MCF 10A (cell line): ENCODE measurements around the gene CBX3. TPM values are rescaled to one million over a fixed set of nuclear protein-coding genes. Genes with fewer than 3 reads are reported as not detected.
"Not testable (repeated sequence)": the region's sequence is repeated elsewhere in the genome, so short reads cannot be mapped to it uniquely, and the experiment has no call there.

Source experiments
- BruUV-seq: library from RNA; stranded (reverse); fragments of 400-500 nt; replicated peaks from 2 replicates; lab custom pipeline; 2021; lab: Mats Ljungman, UMichigan
- CTCF ChIA-PET: fragments of 300-600 bp; sonication (Branson Sonifier 250); formaldehyde crosslinking; extraction: SDS; loops from one replicate; lab custom pipeline; 2021; ENCODE audit warnings: antibody characterized with exemption, inconsistent platforms; lab: Yijun Ruan, JAX
- POLR2A ChIA-PET: fragments of 300-600, 350-650 bp; sonication (Branson Sonifier 250); formaldehyde crosslinking; extraction: SDS; loops from one replicate; lab custom pipeline; 2020; ENCODE audit warnings: antibody characterized with exemption, inconsistent platforms; lab: Yijun Ruan, JAX
- DNase-seq: peaks from one replicate; pipeline ENCODE4 v3.0.0-alpha.2; 2018; ENCODE audit not compliant: unreplicated experiment
- H3K27ac Mint-ChIP-seq: one replicate; pipeline ENCODE4 v1.8.0; 2022; ENCODE audit warnings: mild to moderate bottlenecking, low read depth, mixed read lengths; ENCODE audit not compliant: unreplicated experiment
- H3K27me3 Mint-ChIP-seq: one replicate; pipeline ENCODE4 v1.8.0; 2022; ENCODE audit warnings: mixed read lengths; ENCODE audit not compliant: insufficient read depth, unreplicated experiment
- H3K36me3 Mint-ChIP-seq: one replicate; pipeline ENCODE4 v1.8.0; 2022; ENCODE audit warnings: mild to moderate bottlenecking, moderate library complexity, mixed read lengths; ENCODE audit not compliant: insufficient read depth, unreplicated experiment
- H3K4me1 Mint-ChIP-seq: one replicate; pipeline ENCODE4 v1.8.0; 2022; ENCODE audit warnings: mixed read lengths; ENCODE audit not compliant: insufficient read depth, unreplicated experiment
- H3K4me3 Mint-ChIP-seq: one replicate; pipeline ENCODE4 v1.8.0; 2022; ENCODE audit warnings: mild to moderate bottlenecking, moderate library complexity, mixed read lengths; ENCODE audit not compliant: unreplicated experiment
- H3K9me3 Mint-ChIP-seq: one replicate; pipeline ENCODE4 v1.8.0; 2022; ENCODE audit warnings: mixed read lengths; ENCODE audit not compliant: unreplicated experiment
- CTCF ChIP-seq: fragments of 200-600 bp; IDR thresholded peaks from one replicate; pipeline ENCODE4 v1.8.0; 2022; ENCODE audit warnings: antibody characterized with exemption, mild to moderate bottlenecking; ENCODE audit not compliant: unreplicated experiment
- intact Hi-C: fragments of 100-400 bp; cut with micrococcal nuclease; formaldehyde crosslinking; loops from 2 replicates; pipeline ENCODE4 v1.14.1; 2022
- total RNA-seq: library from RNA; stranded (reverse); gene quantifications from 2 replicates; pipeline ENCODE4 v1.2.3, GENCODE V29; 2022

The CBX3 gene
- total RNA-seq, 1 experiment from 2014 or later, result 171 TPM

DNA sequence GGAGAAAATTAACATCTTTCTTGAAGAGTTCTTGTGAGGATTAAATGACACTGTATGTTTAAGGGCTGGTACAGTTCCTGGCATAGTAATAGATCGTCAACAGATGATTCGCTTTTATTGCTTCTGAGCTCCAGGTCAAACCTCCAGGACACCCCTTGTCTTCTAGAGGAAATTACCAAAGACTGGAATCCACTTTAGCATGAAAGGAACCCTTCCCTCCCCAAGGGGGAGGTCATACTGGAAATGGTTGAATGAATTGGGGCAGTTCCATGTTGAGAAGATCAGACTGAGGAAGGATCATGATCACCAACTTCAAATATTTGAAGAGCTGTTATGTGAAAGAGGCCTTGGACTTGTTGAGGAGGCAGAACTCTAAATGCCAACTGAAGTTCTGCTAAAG, 40.6 kb upstream of the CBX3 start:
- TF ChIP-seq CTCF, result no peak
- H3K9me3 Mint-ChIP-seq, result no peaks in the 10 kb centered on the region
- intact Hi-C loops, result no loop called here
- CTCF ChIA-PET, result interaction anchor here (0.6 to 1.9 kb wide), 5 partner anchors 10 to 902 kb away, joined by 4 to 10 read pairs (median 5); no protein-coding TSS in a partner anchor
- H3K4me1 Mint-ChIP-seq, result peaks cover 3% of the 10 kb centered on the region
- DNase-seq, result no peak
- POLR2A ChIA-PET, result no interaction called here
- H3K27ac Mint-ChIP-seq, result no peak overlapping the region
- H3K27me3 Mint-ChIP-seq, result no peaks in the 10 kb centered on the region
- H3K36me3 Mint-ChIP-seq, result no peaks in the 10 kb centered on the region
- BruUV-seq, result no TSS peak
- H3K4me3 Mint-ChIP-seq, result no peak overlapping the region

DNA sequence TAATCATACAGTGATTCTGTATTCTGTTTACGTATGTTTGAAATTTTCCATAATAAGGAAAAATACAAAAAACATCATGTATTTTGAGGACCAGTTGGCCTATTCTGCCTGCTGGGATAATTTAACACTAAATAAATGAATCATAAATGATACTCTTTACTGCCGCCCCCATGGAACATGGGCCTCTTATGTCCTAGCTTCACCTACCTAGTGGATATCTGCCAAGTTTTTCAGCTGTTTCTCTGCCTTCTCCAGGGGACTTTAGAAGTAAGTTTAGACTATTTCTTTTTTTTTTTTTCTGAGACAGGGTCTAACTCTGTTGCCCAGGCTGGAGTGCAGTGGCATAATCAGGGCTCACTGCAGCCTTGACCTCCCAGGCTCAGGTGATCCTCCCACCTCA, 39.1 kb upstream of the CBX3 start:
- intact Hi-C loops, result no loop called here
- POLR2A ChIA-PET, result no interaction called here
- Mint-ChIP-seq H3K4me3 (no peak overlapping the region), H3K4me1 (peaks cover 9% of the 10 kb centered on the region), H3K27ac (no peak overlapping the region), H3K36me3 (no peaks in the 10 kb centered on the region), H3K27me3 (no peaks in the 10 kb centered on the region), H3K9me3 (no peaks in the 10 kb centered on the region)
- TF ChIP-seq CTCF, result no peak
- DNase-seq, result no peak
- CTCF ChIA-PET, result interaction anchor here (0.6 to 1.9 kb wide), 5 partner anchors 11 to 241 kb away, joined by 3 to 10 read pairs (median 4); no protein-coding TSS in a partner anchor
- no TSS peak for BruUV-seq

- DNase-seq, H3K36me3 Mint-ChIP-seq, BruUV-seq, H3K4me3 Mint-ChIP-seq, intact Hi-C loops, H3K27ac Mint-ChIP-seq, H3K27me3 Mint-ChIP-seq, H3K9me3 Mint-ChIP-seq, H3K4me1 Mint-ChIP-seq: not testable (repeated sequence)
- POLR2A ChIA-PET, result interaction anchor here (0.6 kb wide), 1 partner anchor 16 kb away, joined by 3 read pairs; no protein-coding TSS in a partner anchor
- CTCF ChIA-PET, result interaction anchor here (1.0 kb wide), 1 partner anchor 19 kb away, joined by 3 read pairs; no protein-coding TSS in a partner anchor
These were observed 37.7 kb upstream of the CBX3 start for GRCh38 chr7:26163804-26164203.

GRCh38 chr7:26165950-26166683, 35.4 kb upstream of the CBX3 start:
- DNase-seq, result no peak
- no peaks in the 10 kb centered on the region for H3K27me3 Mint-ChIP-seq
- H3K9me3 Mint-ChIP-seq, result no peaks in the 10 kb centered on the region
- POLR2A ChIA-PET, result interaction anchor here (0.8 to 2.6 kb wide), 5 partner anchors 10 to 78 kb away, joined by 3 to 14 read pairs (median 4); no protein-coding TSS in a partner anchor
- no peak for TF ChIP-seq CTCF
- peaks cover 9% of the 10 kb centered on the region for H3K4me1 Mint-ChIP-seq
- intact Hi-C loops, result no loop called here
- no TSS peak for BruUV-seq
- H3K36me3 Mint-ChIP-seq, result no peaks in the 10 kb centered on the region
- H3K4me3 Mint-ChIP-seq, result no peak overlapping the region
- no peak overlapping the region for H3K27ac Mint-ChIP-seq
- CTCF ChIA-PET, result interaction anchor here (0.6 to 1.6 kb wide), 6 partner anchors 14 to 515 kb away, joined by 3 to 8 read pairs (median 3); partner anchors contain the start of gene NFE2L3
